Measurements from ENCODE around the gene SLC7A6. TPM values are rescaled to one million over a fixed set of nuclear protein-coding genes. Genes with fewer than 3 reads are reported as not detected.

Gene SLC7A6
- total and polyA plus RNA-seq, 2 of the 8 experiments (the other 6 are each of a cell fraction or from before 2014, with no cell fraction given): 28.0 to 37.8 TPM

GRCh38 chr16:68324780-68325357, 60.5 kb downstream of the SLC7A6 start:
- POLR2A ChIA-PET (ENCODE audit: partially characterized antibody): interaction anchor here (8.7 kb wide), 1 partner anchor 13 kb away, joined by 44 read pairs; the partner anchor contains the start of genes PRMT7 and SLC7A6OS
- H2AK5ac ChIP-seq (ENCODE audit: low read depth, low read length): no peak overlapping the region
- no peak for FAIRE-seq

More at GRCh38 chr16:68324780-68325357, 60.5 kb downstream of the SLC7A6 start:
- Histone ChIP-seq H3K14ac (ENCODE audit: insufficient read length) (no peak overlapping the region), H3K4me3 (ENCODE audit: extremely low read depth in 1 of 4, insufficient read depth in 2 of 4, low read depth in 3 of 4, low read length in 4 of 4) (no peak overlapping the region), H2BK20ac (ENCODE audit: low read length) (no peak overlapping the region), H2AFZ (ENCODE audit: low read length) (no peak overlapping the region), H3K27ac (ENCODE audit: low read depth, low read length) (no peak overlapping the region), H4K8ac (ENCODE audit: extremely low read depth, insufficient read depth, low read length) (no peak overlapping the region), H3K9me3 (ENCODE audit: insufficient read depth in 2 of 2, low read depth in 1 of 2, low read length in 1 of 2) (no peaks in the 10 kb centered on the region), H3K36me3 (ENCODE audit: control insufficient read depth in 2 of 4, insufficient read depth in 4 of 4, low read length in 3 of 4) (peaks cover 2 to 26% (median 8%) of the 10 kb centered on the region in 4 experiments; a peak in 5 of 8 replicates), H3K9ac (replicated peaks in 1 of 4; ENCODE audit: extremely low read depth in 1 of 4, low read depth in 3 of 4, low read length in 3 of 4) (no peak overlapping the region), H3K23ac (ENCODE audit: insufficient read length) (no peak overlapping the region), H3K18ac (ENCODE audit: extremely low read depth, low read length) (no peak overlapping the region), H3K79me1 (ENCODE audit: low read depth, low read length) (no peaks in the 10 kb centered on the region), H4K91ac (replicated peaks; ENCODE audit: insufficient read length, low read length) (no peak overlapping the region), H3K4me2 (ENCODE audit: insufficient read depth in 1 of 2, low read depth in 2 of 2, low read length in 2 of 2) (no peak overlapping the region), H4K20me1 (replicated peaks in 1 of 2; ENCODE audit: control insufficient read depth in 1 of 2, insufficient read depth in 2 of 2, low read length in 2 of 2) (peaks cover 0 to 6% of the 10 kb centered on the region in 2 experiments), H3K27me3 (replicated peaks in 1 of 4; ENCODE audit: control insufficient read depth in 3 of 4, extremely low read depth in 1 of 4, insufficient read depth in 3 of 4, low read length in 3 of 4) (no peaks in the 10 kb centered on the region), H2BK15ac (ENCODE audit: low read length) (no peak overlapping the region), H2BK12ac (ENCODE audit: low read depth, low read length) (no peak overlapping the region), H4K5ac (ENCODE audit: insufficient read length, low read depth, low read length) (no peak overlapping the region), H3K23me2 (ENCODE audit: low read depth, low read length) (no peaks in the 10 kb centered on the region), H2BK5ac (ENCODE audit: low read depth, low read length) (no peak overlapping the region), H3K79me2 (ENCODE audit: control insufficient read depth in 1 of 2, insufficient read depth in 2 of 2, low read length in 2 of 2) (no peaks in the 10 kb centered on the region), H3K4ac (replicated peaks; ENCODE audit: insufficient read length, low read depth, low read length) (no peak overlapping the region), H2BK120ac (replicated peaks; ENCODE audit: low read depth, low read length) (no peak overlapping the region), H3K4me1 (replicated peaks in 1 of 4; ENCODE audit: control insufficient read depth in 3 of 4, insufficient read depth in 4 of 4, low read length in 3 of 4) (peaks cover 0 to 4% (median 1%) of the 10 kb centered on the region in 4 experiments; a peak in 2 of 7 replicates), H3K56ac (replicated peaks; ENCODE audit: insufficient read length, low read depth, low read length) (no peak overlapping the region)
- TF ChIP-seq BCL11A (IDR thresholded peaks at IDR 0.05; ENCODE audit: low read depth in 2 of 2, low read length in 2 of 2) (no peak), RXRA (IDR thresholded peaks at IDR 0.05; ENCODE audit: insufficient read depth, low read depth, low read length) (no peak), SIX5 (IDR thresholded peaks at IDR 0.05; ENCODE audit: low read depth, low read length) (no peak), POLR2AphosphoS5 (IDR thresholded peaks at IDR 0.05; ENCODE audit: low read depth, low read length) (no peak)
- no peak for DNase-seq (ENCODE audit: low read depth in 1 of 2, low spot score in 2 of 2)
- CTCF ChIA-PET (ENCODE audit: partially characterized antibody): interaction anchor here (1.6 to 16.2 kb wide), 4 partner anchors 10 to 64 kb away, joined by 3 to 221 read pairs (median 8); partner anchors contain the start of genes PRMT7, SLC7A6 and SLC7A6OS
- 92% methylated on average over 8 of the region's 8 CpGs; no CpG with 5 or more reads in 1 of the 2 experiments for WGBS, 2 experiments (ENCODE audit: extremely low coverage in 1 of 2, insufficient coverage in 1 of 2, insufficient read length in 1 of 2, insufficient replicate concordance in 2 of 2, low coverage in 1 of 2, low lambda C conversion rate in 2 of 2, missing lambda C conversion rate in 1 of 2)
